Measurements from ENCODE around the gene ATG2B.
A peak's percentile ranks its signal among the peaks of the same experiment; 100 is the strongest.

ATG2B gene

GRCh38 chr14:96362965-96363750 lies at the start of gene ATG2B, which contains the start of gene GSKIP:
Gene ATG2B (minus strand): TSS chr14:96363341. CDS start chr14:96362976, 365 bp downstream.
Gene GSKIP (plus strand): TSS chr14:96363526. CDS start chr14:96382248, 18,722 bp downstream.
- peak; percentile 94 to 95 for DNase-seq (ENCODE audit: low read depth in 1 of 2, low spot score in 1 of 2)

GRCh38 chr14:96410119-96410518 lies 47.0 kb upstream of the ATG2B start:
- DNase-seq (ENCODE audit: low read depth in 1 of 2, low spot score in 1 of 2): no peak

GRCh38 chr14:96409701-96410100 lies 46.6 kb upstream of the ATG2B start:
- no peak for DNase-seq (ENCODE audit: low read depth in 1 of 2, low spot score in 1 of 2)

GRCh38 chr14:96408608-96409007 lies 45.5 kb upstream of the ATG2B start:
- no peak for DNase-seq (ENCODE audit: low read depth in 1 of 2, low spot score in 1 of 2)

GRCh38 chr14:96407935-96408570 lies 44.9 kb upstream of the ATG2B start:
- DNase-seq (ENCODE audit: low read depth in 1 of 2, low spot score in 1 of 2): no peak

- no peak for DNase-seq (ENCODE audit: low read depth in 1 of 2, low spot score in 1 of 2)
Observed at GRCh38 chr14:96405677-96406076, 42.5 kb upstream of the ATG2B start.

GRCh38 chr14:96403409-96403808 lies 40.3 kb upstream of the ATG2B start:
- DNase-seq (ENCODE audit: low read depth in 1 of 2, low spot score in 1 of 2): no peak

GRCh38 chr14:96400495-96400894 lies 37.4 kb upstream of the ATG2B start:
- DNase-seq (ENCODE audit: low read depth in 1 of 2, low spot score in 1 of 2): no peak

- no peak for DNase-seq (ENCODE audit: low read depth in 1 of 2, low spot score in 1 of 2)
Observed at GRCh38 chr14:96399405-96399804, 36.3 kb upstream of the ATG2B start.

- DNase-seq (ENCODE audit: low read depth in 1 of 2, low spot score in 1 of 2): no peak
Observed at GRCh38 chr14:96398921-96399320, 35.8 kb upstream of the ATG2B start.

GRCh38 chr14:96398432-96398831 lies 35.3 kb upstream of the ATG2B start:
- no peak for DNase-seq (ENCODE audit: low read depth in 1 of 2, low spot score in 1 of 2)

- DNase-seq (ENCODE audit: low read depth in 1 of 2, low spot score in 1 of 2): no peak
Observed at GRCh38 chr14:96394047-96394815, 31.1 kb upstream of the ATG2B start.

GRCh38 chr14:96393071-96393691 lies 30.0 kb upstream of the ATG2B start:
- no peak for DNase-seq (ENCODE audit: low read depth in 1 of 2, low spot score in 1 of 2)

GRCh38 chr14:96391293-96392118 lies 28.4 kb upstream of the ATG2B start:
- DNase-seq (ENCODE audit: low read depth in 1 of 2, low spot score in 1 of 2): peak; percentile 99 to 100

- DNase-seq (ENCODE audit: low read depth in 1 of 2, low spot score in 1 of 2): no peak
Observed at GRCh38 chr14:96390965-96391292, 27.8 kb upstream of the ATG2B start.

- DNase-seq (ENCODE audit: low read depth in 1 of 2, low spot score in 1 of 2): no peak
Observed at GRCh38 chr14:96385385-96385784, 22.2 kb upstream of the ATG2B start.

- no peak for DNase-seq (ENCODE audit: low read depth in 1 of 2, low spot score in 1 of 2)
Observed at GRCh38 chr14:96384740-96385139, 21.6 kb upstream of the ATG2B start.

- no peak for DNase-seq (ENCODE audit: low read depth in 1 of 2, low spot score in 1 of 2)
Observed at GRCh38 chr14:96384053-96384452, 20.9 kb upstream of the ATG2B start.

GRCh38 chr14:96383445-96383844 lies 20.3 kb upstream of the ATG2B start:
- DNase-seq (ENCODE audit: low read depth in 1 of 2, low spot score in 1 of 2): no peak

- no peak for DNase-seq (ENCODE audit: low read depth in 1 of 2, low spot score in 1 of 2)
Observed at GRCh38 chr14:96380735-96381134, 17.6 kb upstream of the ATG2B start.

- no peak for DNase-seq (ENCODE audit: low read depth in 1 of 2, low spot score in 1 of 2)
Observed at GRCh38 chr14:96376093-96376492, 13.0 kb upstream of the ATG2B start.

Measured in activated CD4-positive, alpha-beta T cell treated with anti-CD3 and anti-CD28 coated beads, Interleukin-2, amount 50 U/mL, for 24 hours (primary cell).